Measurements from ENCODE around the gene KDM8. TPM values are rescaled to one million over a fixed set of nuclear protein-coding genes. Genes with fewer than 3 reads are reported as not detected.

Gene KDM8
- total and polyA plus RNA-seq, 2 donors (not counting 3 experiments of a cell fraction or from before 2014, with no cell fraction given) = 5.1 to 8.4 TPM

DNA sequence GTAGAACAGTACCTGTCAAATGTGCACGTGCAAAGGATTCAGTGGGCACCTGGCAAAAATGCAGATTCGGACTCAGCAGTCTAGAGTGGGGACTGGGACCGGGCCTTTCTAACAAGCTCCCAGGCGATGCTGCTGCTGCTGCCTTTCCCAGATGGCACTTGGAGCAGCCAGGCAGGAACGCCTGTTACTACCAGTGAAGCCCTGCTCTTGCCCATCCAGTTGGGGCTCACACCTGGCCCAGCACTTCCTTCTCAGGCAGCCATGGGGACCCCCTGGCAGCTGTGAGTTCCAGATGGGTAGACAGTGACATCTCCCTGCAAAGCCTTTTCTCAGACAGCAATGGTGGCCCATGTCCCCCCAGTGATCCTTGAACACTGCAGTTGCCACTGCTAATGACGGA lies 30.4 kb downstream of the KDM8 start:
- H3K36me3 ChIP-seq (ENCODE audit: control insufficient read depth in 2 of 2, extremely low read depth in 1 of 2, insufficient read depth in 2 of 2, low read length in 2 of 2) = peaks cover 0 to 13% of the 10 kb centered on the region in 2 experiments
- peaks cover 42% of the 10 kb centered on the region for H3K4me1 ChIP-seq (ENCODE audit: control insufficient read depth, extremely low read depth, insufficient read depth, low read length)
- H3K79me2 ChIP-seq (ENCODE audit: control insufficient read depth, insufficient read depth, low read length) = no peaks in the 10 kb centered on the region
- H3K4me2 ChIP-seq (ENCODE audit: insufficient read depth, low read length) = no peak overlapping the region
- DNase-seq (ENCODE audit: low read depth, low spot score) = no peak
- no TSS peak for BruUV-seq (replicated peaks)
- H3K4me3 ChIP-seq (replicated peaks in 1 of 3; ENCODE audit: insufficient read depth in 1 of 3, low read depth in 1 of 3, low read length in 3 of 3) = no peak overlapping the region
- no peak for FAIRE-seq
- intact Hi-C loops (cut with micrococcal nuclease) (no loop called here), dilution Hi-C loops (cut with MboI; ENCODE audit: extremely low pct_ligation_motif_present, low sequenced_read_pairs) (no loop called here)
- H3K9me1 ChIP-seq (replicated peaks; ENCODE audit: control insufficient read depth, extremely low read depth, insufficient read depth, low read length) = no peaks in the 10 kb centered on the region
- TF ChIP-seq JUN (IDR thresholded peaks at IDR 0.05; ENCODE audit: borderline replicate concordance, insufficient read depth, insufficient read length, low read depth) = no peak
- no peak for TF ChIP-seq MYC (IDR thresholded peaks at IDR 0.05; ENCODE audit: low read depth, low read length)
- no peak overlapping the region for H2AFZ ChIP-seq (ENCODE audit: low read depth, low read length)
- H3K27ac ChIP-seq (ENCODE audit: insufficient read depth, low read depth, low read length) = no peak overlapping the region
- no peaks in the 10 kb centered on the region for H3K27me3 ChIP-seq (ENCODE audit: control insufficient read depth in 2 of 2, insufficient read depth in 2 of 2, low read length in 2 of 2)
- CTCF ChIA-PET = interaction anchor here (1.6 to 15.6 kb wide), 18 partner anchors 9 to 141 kb away, joined by 3 to 299 read pairs (median 16); partner anchors contain the start of gene KDM8
- H4K20me1 ChIP-seq (replicated peaks; ENCODE audit: control insufficient read depth, extremely low read depth, insufficient read depth, low read length) = no peaks in the 10 kb centered on the region
- H3K9me3 ChIP-seq (replicated peaks; ENCODE audit: control insufficient read depth, insufficient read depth, low read length) = no peaks in the 10 kb centered on the region
- POLR2A ChIA-PET = no interaction called here
- H3K9ac ChIP-seq (replicated peaks; ENCODE audit: extremely low read depth, insufficient read depth, low read length) = no peak overlapping the region

DNA sequence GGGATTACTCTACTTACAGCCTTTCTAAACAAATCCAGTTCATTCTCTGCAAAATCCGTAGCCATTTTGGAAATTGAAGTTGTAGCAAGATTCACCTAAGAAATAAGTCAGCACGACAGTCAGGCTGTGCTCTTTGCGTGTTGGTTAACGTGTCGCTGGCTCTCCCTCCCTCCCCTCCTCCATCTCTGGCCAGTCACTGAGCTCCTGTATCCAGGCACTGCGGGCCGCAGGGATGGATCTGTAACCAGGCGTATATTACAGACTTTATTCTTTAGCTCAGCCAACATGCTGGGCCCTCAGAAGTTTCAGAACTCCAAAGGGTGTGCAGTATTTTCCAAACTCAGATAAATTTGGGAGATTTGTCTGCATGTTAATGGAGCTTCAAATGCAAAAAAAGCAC lies 30.8 kb downstream of the KDM8 start:
- no TSS peak for BruUV-seq (replicated peaks)
- Histone ChIP-seq H2AFZ (ENCODE audit: low read depth, low read length) (no peak overlapping the region), H3K27ac (ENCODE audit: insufficient read depth, low read depth, low read length) (peak overlapping the region; percentile 99), H3K79me2 (ENCODE audit: control insufficient read depth, insufficient read depth, low read length) (no peaks in the 10 kb centered on the region), H3K9me3 (replicated peaks; ENCODE audit: control insufficient read depth, insufficient read depth, low read length) (no peaks in the 10 kb centered on the region), H4K20me1 (replicated peaks; ENCODE audit: control insufficient read depth, extremely low read depth, insufficient read depth, low read length) (no peaks in the 10 kb centered on the region), H3K4me1 (ENCODE audit: control insufficient read depth, extremely low read depth, insufficient read depth, low read length) (peaks cover 45% of the 10 kb centered on the region), H3K9me1 (replicated peaks; ENCODE audit: control insufficient read depth, extremely low read depth, insufficient read depth, low read length) (no peaks in the 10 kb centered on the region), H3K27me3 (ENCODE audit: control insufficient read depth in 2 of 2, insufficient read depth in 2 of 2, low read length in 2 of 2) (no peaks in the 10 kb centered on the region), H3K4me3 (replicated peaks in 1 of 3; ENCODE audit: insufficient read depth in 1 of 3, low read depth in 1 of 3, low read length in 3 of 3) (no peak overlapping the region), H3K4me2 (ENCODE audit: insufficient read depth, low read length) (no peak overlapping the region), H3K36me3 (ENCODE audit: control insufficient read depth in 2 of 2, extremely low read depth in 1 of 2, insufficient read depth in 2 of 2, low read length in 2 of 2) (peaks cover 0 to 13% of the 10 kb centered on the region in 2 experiments), H3K9ac (replicated peaks; ENCODE audit: extremely low read depth, insufficient read depth, low read length) (peak overlapping the region; percentile 85)
- FAIRE-seq (no peak), DNase-seq (ENCODE audit: low read depth, low spot score) (no peak)
- POLR2A ChIA-PET = interaction anchor here (1.3 to 1.8 kb wide), 3 partner anchors 31 to 133 kb away, joined by 4 to 6 read pairs (median 6); partner anchors contain the start of gene KDM8
- intact Hi-C loops (cut with micrococcal nuclease) (no loop called here), dilution Hi-C loops (cut with MboI; ENCODE audit: extremely low pct_ligation_motif_present, low sequenced_read_pairs) (no loop called here)
- TF ChIP-seq GATA2 (IDR thresholded peaks at IDR 0.05; ENCODE audit: insufficient read depth, insufficient read length, low read depth, low read length) (no peak), POLR2AphosphoS5 (IDR thresholded peaks at IDR 0.05; ENCODE audit: insufficient read depth, low read depth, low read length) (no peak), EZH2 (IDR thresholded peaks at IDR 0.05; ENCODE audit: borderline replicate concordance, low read depth, low read length, severe bottlenecking) (no peak), JUN (IDR thresholded peaks at IDR 0.05; ENCODE audit: borderline replicate concordance, insufficient read depth, insufficient read length, low read depth) (no peak), POLR2A (IDR thresholded peaks at IDR 0.05; ENCODE audit: low read depth, low read length) (no peak), FOS (IDR thresholded peaks at IDR 0.05; ENCODE audit: borderline replicate concordance, insufficient read depth, low read length) (no peak), MYC (IDR thresholded peaks at IDR 0.05; ENCODE audit: low read depth, low read length) (no peak)
- TF ChIP-seq, protein P1, sequence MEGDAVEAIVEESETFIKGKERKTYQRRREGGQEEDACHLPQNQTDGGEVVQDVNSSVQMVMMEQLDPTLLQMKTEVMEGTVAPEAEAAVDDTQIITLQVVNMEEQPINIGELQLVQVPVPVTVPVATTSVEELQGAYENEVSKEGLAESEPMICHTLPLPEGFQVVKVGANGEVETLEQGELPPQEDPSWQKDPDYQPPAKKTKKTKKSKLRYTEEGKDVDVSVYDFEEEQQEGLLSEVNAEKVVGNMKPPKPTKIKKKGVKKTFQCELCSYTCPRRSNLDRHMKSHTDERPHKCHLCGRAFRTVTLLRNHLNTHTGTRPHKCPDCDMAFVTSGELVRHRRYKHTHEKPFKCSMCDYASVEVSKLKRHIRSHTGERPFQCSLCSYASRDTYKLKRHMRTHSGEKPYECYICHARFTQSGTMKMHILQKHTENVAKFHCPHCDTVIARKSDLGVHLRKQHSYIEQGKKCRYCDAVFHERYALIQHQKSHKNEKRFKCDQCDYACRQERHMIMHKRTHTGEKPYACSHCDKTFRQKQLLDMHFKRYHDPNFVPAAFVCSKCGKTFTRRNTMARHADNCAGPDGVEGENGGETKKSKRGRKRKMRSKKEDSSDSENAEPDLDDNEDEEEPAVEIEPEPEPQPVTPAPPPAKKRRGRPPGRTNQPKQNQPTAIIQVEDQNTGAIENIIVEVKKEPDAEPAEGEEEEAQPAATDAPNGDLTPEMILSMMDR (IDR thresholded peaks at IDR 0.05; ENCODE audit: extremely low read depth in 1 of 2, insufficient read depth in 1 of 2, low read depth in 1 of 2, low read length in 2 of 2) = no peak
- TF ChIP-seq, protein P2, sequence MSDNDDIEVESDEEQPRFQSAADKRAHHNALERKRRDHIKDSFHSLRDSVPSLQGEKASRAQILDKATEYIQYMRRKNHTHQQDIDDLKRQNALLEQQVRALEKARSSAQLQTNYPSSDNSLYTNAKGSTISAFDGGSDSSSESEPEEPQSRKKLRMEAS (IDR thresholded peaks at IDR 0.05; ENCODE audit: insufficient read depth, insufficient read length) = no peak
- CTCF ChIA-PET = interaction anchor here (0.7 to 15.6 kb wide), 30 partner anchors 9 to 216 kb away, joined by 3 to 299 read pairs (median 12); partner anchors contain the start of gene KDM8
